GM21619 (cell line): ENCODE data around the gene MYO7B.
"Not testable (repeated sequence)": the region's sequence is repeated elsewhere in the genome, so short reads cannot be mapped to it uniquely, and the experiment has no call there.

Experiments
- ATAC-seq: cut with Tn5 transposase; IDR thresholded peaks from one replicate; pipeline ENCODE4 v1.9.1; 2021; ENCODE audit not compliant: unreplicated experiment

The MYO7B gene

GRCh38 chr2:127572352-127572751 lies 36.9 kb downstream of the MYO7B start:
- not testable (repeated sequence) for ATAC-seq

GRCh38 chr2:127572841-127573240 lies 37.4 kb downstream of the MYO7B start:
- no peak for ATAC-seq

- ATAC-seq = no peak
Measured at GRCh38 chr2:127573298-127573697, 37.8 kb downstream of the MYO7B start.

GRCh38 chr2:127573771-127574170 lies 38.3 kb downstream of the MYO7B start:
- no peak for ATAC-seq

DNA sequence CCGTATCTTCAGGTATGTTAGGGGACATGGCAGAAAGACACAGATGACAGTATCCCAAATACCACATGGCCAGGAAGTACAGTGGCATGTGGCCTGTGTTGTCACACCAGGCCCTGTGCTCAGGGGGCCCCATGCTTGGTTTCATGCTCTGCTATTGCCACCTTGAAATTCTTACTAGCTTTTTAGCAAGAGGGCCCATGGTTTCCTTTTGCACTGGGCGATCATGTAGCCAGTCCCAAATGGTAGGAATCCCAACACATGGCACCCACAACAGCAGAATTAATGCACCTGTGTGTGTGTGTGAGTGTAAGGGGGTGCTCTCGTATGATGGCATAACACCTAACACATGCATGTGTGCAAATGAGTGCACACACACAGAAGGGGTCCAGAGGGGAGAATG lies 39.2 kb downstream of the MYO7B start:
- ATAC-seq = no peak

DNA sequence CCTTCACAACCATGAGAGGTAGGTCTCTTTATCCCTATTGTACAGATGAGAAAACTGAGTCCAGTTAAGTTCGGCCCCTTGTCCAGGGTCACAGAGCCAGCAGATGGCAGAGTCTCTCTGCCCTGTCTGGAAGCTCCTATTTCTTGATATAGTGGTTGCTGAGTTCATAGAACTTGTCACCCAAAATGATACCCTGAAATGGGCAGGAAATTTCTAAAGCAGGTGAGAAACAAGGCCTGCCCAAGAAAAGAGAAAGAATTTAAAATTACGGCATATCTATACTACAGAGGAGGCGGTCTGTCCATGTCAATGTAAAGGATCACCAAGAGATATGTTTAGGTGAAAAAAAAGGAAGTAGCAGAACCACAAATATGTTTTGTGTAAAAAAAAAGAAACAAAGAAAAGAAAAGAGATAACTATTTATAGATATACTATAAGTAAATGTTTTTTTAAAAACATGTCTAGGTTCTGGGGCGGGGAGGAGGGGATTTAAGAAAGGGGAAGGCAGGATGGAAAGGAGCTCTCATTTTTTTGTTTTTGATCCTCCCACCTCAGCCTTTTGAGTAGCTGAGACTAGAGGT lies 39.8 kb downstream of the MYO7B start:
- ATAC-seq = no peak

DNA sequence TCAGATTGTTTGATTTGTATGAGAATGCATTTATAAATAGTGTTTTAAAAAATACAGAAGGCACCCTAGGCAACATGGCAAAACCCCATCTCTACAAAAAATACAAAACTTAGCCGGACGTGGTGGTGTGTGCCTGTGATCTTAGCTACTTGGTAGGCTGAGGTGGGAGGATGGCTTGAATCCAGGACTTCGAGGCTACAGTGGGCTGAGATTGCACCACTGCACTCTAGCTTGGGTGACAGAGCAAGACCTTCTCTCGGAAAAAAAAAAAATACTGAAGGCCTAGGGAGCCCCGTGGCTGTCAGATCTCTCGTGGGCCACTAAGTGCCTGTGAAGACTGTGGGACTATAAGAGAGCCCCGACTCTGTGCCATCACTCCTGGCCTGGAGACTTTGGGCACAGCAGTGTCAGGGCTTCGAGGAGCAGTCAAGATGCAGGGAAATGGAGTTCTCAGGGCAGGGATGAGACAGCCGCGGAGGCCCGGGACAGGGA lies 40.5 kb downstream of the MYO7B start:
- ATAC-seq = no peak

DNA sequence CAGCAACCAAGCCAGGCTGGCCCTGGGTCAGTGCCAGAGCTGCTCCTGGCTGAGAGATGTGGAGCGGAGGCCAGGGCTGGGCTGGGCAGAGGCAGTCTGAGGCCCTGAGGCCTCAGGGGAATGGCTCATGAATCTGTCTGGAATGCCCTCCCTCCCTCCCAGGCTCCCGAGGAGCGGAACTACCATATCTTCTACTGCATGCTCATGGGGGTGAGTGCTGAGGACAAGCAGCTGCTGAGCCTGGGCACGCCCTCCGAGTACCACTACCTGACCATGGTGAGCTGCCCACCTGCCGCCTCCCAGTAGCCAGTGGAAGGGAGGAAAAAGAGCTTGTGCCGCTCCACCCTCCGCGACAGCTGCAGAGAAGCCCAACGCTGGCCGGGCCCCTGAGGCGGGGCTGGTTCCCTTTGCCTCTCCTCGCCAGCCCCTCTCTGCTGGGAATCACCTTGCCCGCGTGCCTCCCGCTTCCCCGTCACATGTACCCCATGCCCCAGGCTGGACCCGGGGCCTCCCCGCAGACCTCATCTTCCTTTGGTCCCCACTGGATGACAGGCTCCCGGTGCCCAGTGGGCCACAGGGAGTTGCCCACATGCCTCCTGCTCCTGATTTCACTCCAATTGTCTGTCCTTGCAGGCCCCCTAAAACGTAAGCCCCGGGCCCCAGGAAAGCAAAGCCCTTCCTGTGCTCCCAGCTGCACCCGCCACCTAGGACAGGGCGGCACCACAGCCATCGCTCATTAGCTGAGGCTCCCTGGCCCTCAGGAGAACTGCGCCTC lies 41.1 kb downstream of the MYO7B start:
- ATAC-seq = no peak

GRCh38 chr2:127577208-127577475 lies 41.7 kb downstream of the MYO7B start:
- no peak for ATAC-seq

DNA sequence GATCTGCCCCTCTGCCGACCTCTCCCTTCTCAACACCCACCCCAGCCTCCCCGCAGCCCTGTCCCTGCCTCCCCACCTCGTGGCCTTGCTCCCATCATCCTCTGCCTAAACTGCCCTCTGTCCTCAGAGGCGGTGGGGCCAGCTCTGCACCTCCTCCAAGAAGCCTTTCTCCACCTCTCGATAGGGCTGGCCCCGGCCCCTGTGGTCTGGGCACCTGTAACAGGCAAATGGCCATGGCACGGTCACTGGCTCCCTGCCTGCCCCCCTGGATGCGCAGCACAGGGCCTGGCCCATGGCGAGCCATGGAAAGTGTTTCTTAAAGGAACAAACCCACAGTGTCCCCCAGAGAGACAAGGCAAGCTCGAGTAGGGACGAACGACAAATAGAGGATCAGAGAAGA lies 42.0 kb downstream of the MYO7B start:
- no peak for ATAC-seq

- ATAC-seq = peak; percentile 57
Measured at GRCh38 chr2:127577973-127578372, 42.5 kb downstream of the MYO7B start.

DNA sequence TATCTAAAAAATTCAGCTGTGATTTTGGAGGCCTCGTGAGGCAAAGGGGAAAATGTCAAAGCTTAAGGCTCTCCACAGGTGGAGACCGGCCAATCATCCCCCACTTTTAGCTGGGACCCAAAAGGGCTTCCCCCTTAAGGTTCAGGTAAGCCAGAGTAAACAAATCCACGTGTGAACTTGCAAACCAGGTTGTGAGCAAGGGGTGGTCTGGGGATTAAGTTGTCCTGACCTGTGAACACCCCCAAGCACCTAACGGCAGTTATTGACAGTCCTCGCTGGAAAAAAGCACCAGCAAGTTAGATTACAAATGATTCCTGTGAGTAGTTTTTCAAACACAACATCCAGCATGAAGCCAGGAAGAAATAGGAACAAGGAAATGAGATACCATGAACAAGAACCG lies 42.9 kb downstream of the MYO7B start:
- no peak for ATAC-seq

DNA sequence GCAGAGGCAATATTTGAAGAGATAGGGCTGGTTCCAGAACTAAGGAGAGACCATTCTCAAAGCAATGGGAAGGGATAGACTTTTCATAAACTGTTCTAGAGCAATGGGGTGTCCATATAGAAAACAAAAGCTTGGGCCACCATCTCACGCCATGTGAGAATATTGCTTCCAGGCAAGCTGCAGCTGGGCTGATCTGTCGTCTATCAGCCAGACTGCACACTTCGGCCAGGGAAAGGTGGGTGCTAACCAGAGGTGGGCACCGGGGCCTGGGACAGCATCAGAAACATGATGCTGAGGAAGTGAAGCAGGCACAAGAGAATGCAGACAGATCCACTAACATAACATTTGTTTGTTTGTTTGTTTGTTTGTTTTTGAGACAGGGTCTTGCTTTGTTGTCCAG lies 43.7 kb downstream of the MYO7B start:
- ATAC-seq = no peak

DNA sequence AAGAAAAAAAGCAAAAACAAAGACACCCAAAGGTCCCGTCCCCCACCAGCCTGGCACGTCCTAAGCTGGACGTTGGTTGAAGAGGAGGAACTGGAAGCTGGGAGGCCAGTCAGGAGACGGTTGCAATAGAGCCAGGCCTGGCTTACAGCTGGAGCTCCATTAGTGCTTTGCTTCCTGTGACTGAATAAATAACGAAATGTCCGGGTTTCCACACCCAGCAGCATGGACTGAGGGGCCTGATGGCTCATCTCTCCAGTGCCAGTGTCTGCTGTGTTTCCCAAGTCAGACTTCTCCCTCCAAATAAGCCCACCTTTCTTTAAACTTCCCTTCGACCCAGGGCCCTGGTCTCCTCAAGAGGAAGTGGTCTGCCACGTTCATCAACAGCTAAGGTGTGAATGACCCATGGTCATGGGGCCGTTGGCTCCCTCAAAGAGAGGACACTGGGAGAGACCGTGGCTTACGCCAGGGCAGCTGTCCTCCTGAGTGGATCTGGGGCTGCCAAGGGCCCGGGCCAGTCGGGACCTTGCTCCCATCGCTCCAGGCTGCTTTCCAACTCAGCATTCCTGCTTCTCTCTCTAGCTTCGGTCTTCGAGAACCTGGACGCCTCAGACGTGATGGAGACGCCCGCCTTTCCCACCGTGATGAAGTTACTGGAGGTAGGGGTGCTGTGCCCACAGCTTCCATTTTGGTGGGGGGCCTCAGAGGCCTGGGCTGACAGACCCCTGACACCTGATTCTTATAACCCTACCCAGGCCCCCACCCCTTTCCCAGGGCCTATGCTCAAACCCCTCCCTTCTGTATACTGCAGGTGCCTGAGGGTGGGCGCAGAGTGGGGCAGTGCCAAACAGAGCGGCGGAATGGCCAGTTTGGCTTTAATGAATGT lies 44.9 kb downstream of the MYO7B start:
- no peak for ATAC-seq

GRCh38 chr2:127581050-127581345 lies 45.5 kb downstream of the MYO7B start:
- no peak for ATAC-seq

DNA sequence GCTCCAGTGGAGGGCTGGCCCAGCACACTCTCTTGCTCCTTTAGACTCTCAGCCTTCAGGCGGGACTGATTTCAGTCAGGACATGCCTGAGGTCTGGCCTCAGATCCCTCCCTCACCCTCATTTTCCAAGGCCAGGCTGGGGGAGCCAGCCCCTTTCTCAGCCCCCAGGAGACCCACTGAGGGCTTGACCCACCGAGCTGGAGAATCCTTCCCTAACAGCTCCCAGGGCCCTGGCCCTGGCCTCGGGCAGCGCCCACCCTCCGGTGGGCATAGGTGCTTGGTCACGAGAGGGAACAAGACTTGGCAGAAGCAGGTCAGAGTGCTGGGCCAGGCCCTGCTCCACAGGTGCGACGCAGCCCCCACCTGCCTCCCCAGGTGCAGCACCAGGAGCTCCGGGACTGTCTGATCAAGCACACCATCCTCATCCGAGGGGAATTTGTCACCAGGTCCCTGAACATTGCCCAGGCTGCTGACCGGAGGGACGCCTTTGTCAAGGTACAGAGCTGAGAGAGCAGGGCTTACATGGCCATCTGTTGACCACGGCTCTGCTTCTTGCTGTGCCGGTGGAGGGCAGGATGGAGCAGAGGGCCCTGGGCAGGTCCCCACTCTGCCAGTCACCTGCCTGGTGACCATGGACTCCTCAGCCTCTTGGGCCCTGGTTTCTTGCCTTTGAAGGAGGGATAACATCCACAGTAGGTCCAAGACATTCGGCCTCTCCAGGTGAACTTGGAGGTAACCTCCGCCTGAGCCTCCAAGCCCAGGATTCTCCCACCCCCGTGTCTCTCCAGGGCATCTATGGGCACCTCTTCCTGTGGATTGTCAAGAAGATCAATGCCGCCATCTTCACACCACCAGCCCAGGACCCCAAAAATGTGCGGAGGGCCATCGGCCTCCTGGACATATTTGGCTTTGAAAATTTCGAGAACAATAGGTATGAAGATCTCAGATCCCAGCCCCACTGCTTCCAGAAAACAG lies 46.3 kb downstream of the MYO7B start:
- ATAC-seq = no peak

GRCh38 chr2:127582863-127583861 lies 47.7 kb downstream of the MYO7B start:
- ATAC-seq = no peak

DNA sequence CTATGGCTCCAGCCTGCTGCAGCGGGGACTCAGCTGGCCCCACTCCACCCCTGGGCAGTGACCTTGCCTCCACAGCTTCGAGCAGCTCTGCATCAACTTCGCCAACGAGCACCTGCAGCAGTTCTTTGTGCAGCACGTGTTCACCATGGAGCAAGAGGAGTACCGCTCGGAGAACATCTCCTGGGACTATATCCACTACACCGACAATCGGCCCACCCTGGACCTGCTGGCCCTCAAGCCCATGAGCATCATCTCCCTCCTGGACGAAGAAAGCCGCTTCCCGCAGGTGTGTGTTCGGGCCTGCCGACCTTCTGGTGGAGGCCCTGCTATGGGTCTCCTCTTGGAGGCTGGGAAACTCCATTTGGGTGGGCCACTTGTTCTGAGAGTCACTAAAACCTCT lies 48.6 kb downstream of the MYO7B start:
- ATAC-seq = no peak

DNA sequence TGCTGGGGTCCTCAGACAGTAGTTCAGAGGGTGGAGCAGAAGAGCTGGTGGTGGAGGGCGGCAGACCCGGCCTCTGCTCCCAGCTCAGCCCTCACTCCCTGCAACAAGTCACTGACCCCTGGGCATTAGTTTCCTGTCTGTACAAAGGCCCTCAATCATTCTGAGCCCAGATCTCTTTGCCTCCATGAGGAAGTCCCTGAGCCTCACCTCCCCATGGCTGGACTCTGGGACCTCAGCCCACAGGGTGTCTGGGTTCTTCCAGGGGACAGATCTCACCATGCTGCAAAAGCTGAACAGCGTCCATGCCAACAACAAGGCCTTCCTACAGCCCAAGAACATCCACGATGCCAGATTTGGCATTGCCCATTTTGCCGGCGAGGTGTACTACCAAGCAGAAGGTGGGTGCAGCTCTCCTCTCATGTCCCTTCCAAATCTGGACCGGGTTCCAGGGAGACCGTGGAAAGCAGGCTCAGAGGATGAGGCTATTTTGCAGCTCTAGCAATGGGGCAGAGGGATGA lies 49.1 kb downstream of the MYO7B start:
- no peak for ATAC-seq
